Frontal cortex (tissue), 4 donors: ENCODE measurements around the gene TRIM65. TPM values are rescaled to one million over a fixed set of nuclear protein-coding genes. Genes with fewer than 3 reads are reported as not detected.

ENCODE experiments used
- DNase-seq, 2 donors: peaks; one replicate each; pipeline ENCODE4 v3.0.0; 2012; ENCODE audit warnings: low spot score in 2 of 2
- FAIRE-seq: peaks from 2 replicates; lab custom pipeline; 2012; peaks lifted over from hg19 to GRCh38; lab: Jason Lieb, UNC
- total RNA-seq: library from RNA; depleted of rRNA; stranded (reverse); fragments of >200 nt; gene quantifications from one replicate; pipeline ENCODE4 v1.2.3, GENCODE V29; 2014
- donor health status: control.
- donor health status: control.
- donor health status: control.

TRIM65 gene
- total RNA-seq, 1 donor from 2014 or later, result 11.8 TPM

GRCh38 chr17:75843577-75844529 lies 52.9 kb downstream of the TRIM65 start, which contains the start of gene UNC13D:
TSS of gene UNC13D (minus strand) at chr17:75844404. CDS start at chr17:75844337, 67 bp downstream.
- no peak for DNase-seq

GRCh38 chr17:75842963-75843576 lies 53.7 kb downstream of the TRIM65 start:
- no peak for FAIRE-seq
- no peak for DNase-seq

More at GRCh38 chr17:75843577-75844529, 52.9 kb downstream of the TRIM65 start, which contains the start of gene UNC13D:
- FAIRE-seq, result no peak

- DNase-seq (no peak), FAIRE-seq (no peak)
These were observed 54.3 kb downstream of the TRIM65 start for GRCh38 chr17:75842411-75842810.

- no peak for DNase-seq
- FAIRE-seq, result no peak
These were observed 56.0 kb downstream of the TRIM65 start for GRCh38 chr17:75840799-75841164.

GRCh38 chr17:75839942-75840798 lies 56.6 kb downstream of the TRIM65 start:
- no peak for DNase-seq

More at GRCh38 chr17:75839942-75840798, 56.6 kb downstream of the TRIM65 start:
- FAIRE-seq, result no peak

Other genes starting within 250 kb of the TRIM65 start
- gene RECQL5, start 229.8 kb downstream of the TRIM65 start, total RNA-seq, result 6.1 TPM
- gene SAP30BP, start 229.6 kb downstream of the TRIM65 start, total RNA-seq, result 39.9 TPM
- gene ITGB4, start 175.5 kb downstream of the TRIM65 start, total RNA-seq, result 1.2 TPM
- 13.5 TPM for gene GALK1, start 131.8 kb downstream of the TRIM65 start, total RNA-seq
- gene UNK, start 112.1 kb downstream of the TRIM65 start, total RNA-seq, result 21.2 TPM
- gene UNC13D, start 52.5 kb downstream of the TRIM65 start, total RNA-seq, result 0.41 TPM
- gene WBP2, start 41.6 kb downstream of the TRIM65 start, total RNA-seq, result 22.0 TPM
- 13.9 TPM for gene TRIM47, start 18.4 kb downstream of the TRIM65 start, total RNA-seq
- 32.2 TPM for gene MRPL38, start 7.9 kb upstream of the TRIM65 start, total RNA-seq
- gene FBF1, start 44.1 kb upstream of the TRIM65 start, total RNA-seq, result 11.4 TPM
- 98.2 TPM for gene ACOX1, start 82.2 kb upstream of the TRIM65 start, total RNA-seq
- gene TEN1, start 82.3 kb upstream of the TRIM65 start, total RNA-seq, result 4.9 TPM
- 0.41 TPM for gene CDK3, start 103.9 kb upstream of the TRIM65 start, total RNA-seq
- gene EVPL, start 130.4 kb upstream of the TRIM65 start, total RNA-seq, result not detected
- gene SRP68, start 175.6 kb upstream of the TRIM65 start, total RNA-seq, result 16.7 TPM
- not detected for gene GALR2, start 177.8 kb upstream of the TRIM65 start, total RNA-seq
- not detected for gene ZACN, start 182.2 kb upstream of the TRIM65 start, total RNA-seq
- gene EXOC7, start 206.8 kb upstream of the TRIM65 start, total RNA-seq, result 112 TPM
- 0.82 TPM for gene FOXJ1, start 244.3 kb upstream of the TRIM65 start, total RNA-seq